Thyroid gland (tissue), 4 donors: ENCODE data around the gene HSF5. TPM values are rescaled to one million over a fixed set of nuclear protein-coding genes. Genes with fewer than 3 reads are reported as not detected.

ENCODE experiments used
- DNase-seq, 2 donors: peaks; one replicate each; pipeline ENCODE4 v3.0.0-alpha.2; 2019
- H3K27ac ChIP-seq, 3 donors: fragments of 200-600 bp; sonication (generic); 1 replicate in 2 of 3; 2 replicates in 1 of 3; pipeline ENCODE4 v1.5.1; 2016 to 2019; ENCODE audit warnings: mild to moderate bottlenecking in 1 of 3, moderate library complexity in 1 of 3
- H3K27me3 ChIP-seq: fragments of 200-600 bp; sonication (generic); one replicate; pipeline ENCODE4 v1.5.1; 2019
- H3K36me3 ChIP-seq, 2 donors: fragments of 200-600 bp; sonication (generic); one replicate each; pipeline ENCODE4 v1.5.1; 2016 to 2019
- H3K4me1 ChIP-seq, 2 donors: fragments of 200-600 bp; sonication (generic); one replicate each; pipeline ENCODE4 v1.5.1; 2017 to 2019
- H3K4me3 ChIP-seq, 3 donors: fragments of 200-600 bp; sonication (generic); replicated peaks in 1 of 3; 1 replicate in 2 of 3; 2 replicates in 1 of 3; pipeline ENCODE4 v1.5.1; 2016; ENCODE audit warnings: mild to moderate bottlenecking in 1 of 3
- H3K9me3 ChIP-seq: fragments of 200-600 bp; sonication (generic); one replicate; pipeline ENCODE4 v1.5.1; 2017
- POLR2A ChIP-seq, 2 donors: fragments of 450-650 bp; IDR thresholded peaks; one replicate each; pipeline ENCODE4 v1.6.1; 2017; ENCODE audit warnings: antibody characterized with exemption in 2 of 2, mild to moderate bottlenecking in 2 of 2, moderate library complexity in 1 of 2
- WGBS, 2 donors: methylation state at CpG; one replicate each; pipeline ENCODE4 v1.1.5; 2017; 5-methylcytosine and 5-hydroxymethylcytosine counted together
- intact Hi-C: fragments of 100-400 bp; cut with DNase I; formaldehyde crosslinking; loops from one replicate; pipeline ENCODE4 v1.15.1; 2023
- total RNA-seq, 4 donors: library from RNA; depleted of rRNA; stranded (reverse); fragments of >200 nt; gene quantifications; one replicate each; pipeline ENCODE4 v1.2.3, GENCODE V29; 2016
- TF ChIP-seq, protein P1 (sequence below), 6 experiments: fragments of 200-600 bp in 3 of 6; fragments of 450-650 bp in 3 of 6; sonication (generic) in 3 of 6; IDR thresholded peaks; one replicate each; pipeline ENCODE4 v1.5.1; 2016 to 2019; ENCODE audit warnings: antibody characterized with exemption in 6 of 6, mild to moderate bottlenecking in 2 of 6, inconsistent platforms in 1 of 6, moderate library complexity in 1 of 6

The HSF5 gene
- total RNA-seq, 4 donors from 2014 or later, result 0.10 to 0.25 (median 0.12) TPM

DNA sequence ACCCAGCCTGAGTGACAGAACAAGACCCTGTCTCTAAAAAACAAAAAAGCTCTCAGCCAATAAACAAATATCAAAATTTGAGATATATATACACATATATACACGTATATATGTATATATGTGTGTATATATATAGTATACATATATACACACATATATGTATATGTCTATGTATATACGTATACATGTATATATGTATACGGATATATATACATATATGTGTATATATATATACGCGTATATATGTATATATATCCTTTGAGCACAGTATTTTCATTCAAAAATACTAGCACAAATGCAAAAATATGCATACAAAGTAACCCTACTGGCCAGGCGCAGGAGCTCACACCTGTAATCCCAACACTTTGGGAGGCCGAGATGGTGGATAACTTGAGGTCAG lies 13.2 kb upstream of the HSF5 start:
- Histone ChIP-seq H3K4me1 (no peaks in the 10 kb centered on the region), H3K4me3 (no peak overlapping the region), H3K9me3 (no peaks in the 10 kb centered on the region), H3K36me3 (peaks cover 75 to 78% of the 10 kb centered on the region in 2 donors), H3K27ac (no peak overlapping the region), H3K27me3 (no peaks in the 10 kb centered on the region)
- no peak for DNase-seq
- no peak for TF ChIP-seq POLR2A (IDR thresholded peaks at IDR 0.05)
- TF ChIP-seq, protein P1, sequence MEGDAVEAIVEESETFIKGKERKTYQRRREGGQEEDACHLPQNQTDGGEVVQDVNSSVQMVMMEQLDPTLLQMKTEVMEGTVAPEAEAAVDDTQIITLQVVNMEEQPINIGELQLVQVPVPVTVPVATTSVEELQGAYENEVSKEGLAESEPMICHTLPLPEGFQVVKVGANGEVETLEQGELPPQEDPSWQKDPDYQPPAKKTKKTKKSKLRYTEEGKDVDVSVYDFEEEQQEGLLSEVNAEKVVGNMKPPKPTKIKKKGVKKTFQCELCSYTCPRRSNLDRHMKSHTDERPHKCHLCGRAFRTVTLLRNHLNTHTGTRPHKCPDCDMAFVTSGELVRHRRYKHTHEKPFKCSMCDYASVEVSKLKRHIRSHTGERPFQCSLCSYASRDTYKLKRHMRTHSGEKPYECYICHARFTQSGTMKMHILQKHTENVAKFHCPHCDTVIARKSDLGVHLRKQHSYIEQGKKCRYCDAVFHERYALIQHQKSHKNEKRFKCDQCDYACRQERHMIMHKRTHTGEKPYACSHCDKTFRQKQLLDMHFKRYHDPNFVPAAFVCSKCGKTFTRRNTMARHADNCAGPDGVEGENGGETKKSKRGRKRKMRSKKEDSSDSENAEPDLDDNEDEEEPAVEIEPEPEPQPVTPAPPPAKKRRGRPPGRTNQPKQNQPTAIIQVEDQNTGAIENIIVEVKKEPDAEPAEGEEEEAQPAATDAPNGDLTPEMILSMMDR (IDR thresholded peaks at IDR 0.05), result no peak
- intact Hi-C loops, result no loop called here
- 94 to 96% methylated on average over 7 of the region's 7 CpGs for WGBS, 2 donors

- no peak for DNase-seq
- Histone ChIP-seq H3K27me3 (no peaks in the 10 kb centered on the region), H3K9me3 (no peaks in the 10 kb centered on the region), H3K27ac (no peak overlapping the region), H3K36me3 (peaks cover 74 to 75% of the 10 kb centered on the region in 2 donors), H3K4me3 (no peak overlapping the region), H3K4me1 (no peaks in the 10 kb centered on the region)
- intact Hi-C loops, result no loop called here
- WGBS, 2 donors, result 95 to 96% methylated on average over 6 of the region's 6 CpGs
- TF ChIP-seq, protein P1 (IDR thresholded peaks at IDR 0.05), result no peak
- no peak for TF ChIP-seq POLR2A (IDR thresholded peaks at IDR 0.05)
These were observed 10.1 kb upstream of the HSF5 start for GRCh38 chr17:58498177-58498828.

DNA sequence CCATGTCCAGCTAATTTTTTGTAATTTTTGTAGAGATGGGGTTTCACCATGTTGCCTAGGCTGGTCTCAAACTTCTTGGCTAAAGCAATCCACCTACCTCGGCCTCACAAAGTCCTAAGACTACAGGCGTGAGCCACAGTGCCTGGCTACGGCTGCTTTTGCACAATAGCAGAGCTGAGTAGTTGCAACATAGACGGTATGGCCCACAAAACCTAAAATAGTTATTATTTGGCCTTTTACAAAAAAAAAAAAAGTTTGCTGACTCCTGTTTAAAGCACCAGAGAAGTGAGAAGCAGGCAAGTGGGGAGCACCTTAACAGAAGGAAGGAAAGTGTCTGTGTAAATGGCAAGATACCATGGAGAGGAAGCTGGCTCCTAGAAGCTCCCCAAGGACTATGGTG lies 5.3 kb upstream of the HSF5 start:
- Histone ChIP-seq H3K4me1 (no peaks in the 10 kb centered on the region), H3K27ac (no peak overlapping the region), H3K36me3 (peaks cover 77% of the 10 kb centered on the region in 2 donors), H3K27me3 (no peaks in the 10 kb centered on the region), H3K9me3 (no peaks in the 10 kb centered on the region), H3K4me3 (no peak overlapping the region)
- TF ChIP-seq, protein P1 (IDR thresholded peaks at IDR 0.05), result no peak
- no peak for TF ChIP-seq POLR2A (IDR thresholded peaks at IDR 0.05)
- 94 to 99% methylated on average over 4 of the region's 4 CpGs for WGBS, 2 donors
- intact Hi-C loops, result no loop called here
- DNase-seq, result no peak

DNA sequence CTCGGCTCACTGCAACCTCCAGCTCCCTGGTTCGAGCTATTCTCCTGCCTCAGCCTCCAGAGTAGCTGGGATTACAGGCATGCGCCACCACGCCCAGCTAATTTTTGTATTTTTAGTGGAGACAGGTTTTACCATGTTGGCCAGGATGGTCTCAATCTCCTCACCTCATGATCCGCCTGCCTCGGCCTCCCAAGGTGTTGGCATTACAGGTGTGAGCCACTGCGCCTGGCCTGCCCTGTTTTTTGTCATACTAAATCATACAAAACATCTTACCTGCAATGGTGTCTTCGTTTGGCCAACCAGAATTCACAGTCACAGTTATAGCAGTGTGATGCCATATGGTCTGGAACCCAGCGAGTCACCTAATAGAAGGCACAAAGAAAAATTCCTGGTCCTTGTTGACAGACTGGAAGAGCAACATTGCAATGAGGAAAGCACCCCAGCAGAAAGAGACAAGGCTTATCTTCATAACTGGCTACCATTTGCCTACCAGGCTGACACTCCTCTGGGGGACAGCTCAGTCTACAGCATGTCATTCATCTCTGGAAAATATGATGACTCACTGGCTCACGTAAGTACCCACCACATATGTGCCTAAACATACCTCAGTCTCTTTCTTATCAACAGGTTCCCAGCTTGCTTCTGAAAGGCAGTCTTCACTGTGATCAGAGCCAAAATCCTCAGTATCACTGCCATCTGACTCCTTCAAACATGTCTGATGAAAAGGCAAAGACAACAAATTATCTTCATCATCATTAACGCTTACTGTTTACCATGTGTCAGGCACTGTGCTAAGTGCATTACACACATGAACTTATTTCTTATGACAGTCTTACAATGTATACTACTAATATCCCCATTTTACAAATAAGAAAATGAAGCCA lies 4.3 kb upstream of the HSF5 start:
- WGBS, 2 donors, result 96 to 97% methylated on average over 11 of the region's 11 CpGs
- intact Hi-C loops, result no loop called here
- H3K36me3 ChIP-seq, result peaks cover 70 to 81% of the 10 kb centered on the region in 2 donors

More for the DNA sequence above, 4.3 kb upstream of the HSF5 start:
- TF ChIP-seq, protein P1 (IDR thresholded peaks at IDR 0.05), result no peak
- no peak for TF ChIP-seq POLR2A (IDR thresholded peaks at IDR 0.05)
- no peak for DNase-seq
- no peaks in the 10 kb centered on the region for H3K4me1 ChIP-seq
- H3K4me3 ChIP-seq, result no peak overlapping the region
- no peaks in the 10 kb centered on the region for H3K27me3 ChIP-seq
- no peak overlapping the region for H3K27ac ChIP-seq
- H3K9me3 ChIP-seq, result no peaks in the 10 kb centered on the region
